PC-3 (cell line): ENCODE data around the gene SH2B3. TPM values are rescaled to one million over a fixed set of nuclear protein-coding genes. Genes with fewer than 3 reads are reported as not detected.

Experiments
- ATAC-seq: fragments of 200-7000 bp; cut with Tn5 transposase; 2 replicates; pipeline ENCODE4 v1.9.1; 2020; ENCODE audit warnings: mild to moderate bottlenecking, moderate library complexity
- BruUV-seq: library from RNA; stranded (reverse); fragments of 400-500 nt; replicated peaks from 2 replicates; lab custom pipeline; 2021; lab: Mats Ljungman, UMichigan
- CTCF ChIA-PET: fragments of 300-600 bp; sonication (Branson Sonifier 250); formaldehyde crosslinking; loops from one replicate; lab custom pipeline; 2022; ENCODE audit warnings: antibody characterized with exemption; lab: Charles Lee
- POLR2A ChIA-PET: fragments of 300-600 bp; sonication (Branson Sonifier 250); formaldehyde crosslinking; loops from one replicate; lab custom pipeline; 2022; ENCODE audit warnings: antibody characterized with exemption; ENCODE audit not compliant: unreplicated experiment; lab: Charles Lee
- DNase-seq: peaks from one replicate; pipeline ENCODE4 v3.0.0-alpha.2; 2015
- H2AFZ ChIP-seq: fragments of 300-600 bp; sonication (generic); 2 replicates; pipeline ENCODE4 v1.6.0; 2016; ENCODE audit warnings: antibody characterized with exemption, low read length
- H3F3A ChIP-seq: fragments of 300-600 bp; sonication (generic); one replicate; pipeline ENCODE4 v1.6.0; 2017; ENCODE audit warnings: antibody characterized with exemption, low read length, control low read depth, mild to moderate bottlenecking; ENCODE audit not compliant: unreplicated experiment
- H3K27ac ChIP-seq: fragments of 300-600 bp; sonication (generic); 2 replicates; pipeline ENCODE4 v1.5.1; 2016; ENCODE audit warnings: mild to moderate bottlenecking, low read length
- H3K27me3 ChIP-seq: fragments of 300-600 bp; sonication (generic); 2 replicates; pipeline ENCODE4 v1.6.1; 2016; ENCODE audit warnings: low read length, mixed read lengths
- H3K36me3 ChIP-seq: fragments of 300-600 bp; sonication (generic); 2 replicates; pipeline ENCODE4 v1.6.1; 2016; ENCODE audit warnings: low read depth, mixed run types, low read length, mixed read lengths
- H3K4me1 ChIP-seq: fragments of 300-600 bp; sonication (generic); 2 replicates; pipeline ENCODE4 v1.5.1; 2016; ENCODE audit warnings: low read length; ENCODE audit not compliant: insufficient read depth
- H3K4me2 ChIP-seq: fragments of 300-600 bp; sonication (generic); 2 replicates; pipeline ENCODE4 v1.6.0; 2016; ENCODE audit warnings: low read length
- H3K4me3 ChIP-seq: fragments of 300-600 bp; sonication (generic); 2 replicates; pipeline ENCODE4 v1.5.1; 2016; ENCODE audit warnings: mild to moderate bottlenecking, low read length, mixed read lengths
- H3K79me2 ChIP-seq: fragments of 300-600 bp; sonication (generic); 2 replicates; pipeline ENCODE4 v1.6.1; 2017; ENCODE audit warnings: low read length, mixed read lengths
- H3K9ac ChIP-seq: fragments of 300-600 bp; sonication (generic); 2 replicates; pipeline ENCODE4 v1.6.0; 2016; ENCODE audit warnings: mild to moderate bottlenecking, low read length
- H3K9me2 ChIP-seq: fragments of 300-600 bp; sonication (generic); replicated peaks from 2 replicates; pipeline ENCODE4 v1.6.1; 2016; ENCODE audit warnings: mixed run types, low read length, mixed read lengths
- H3K9me3 ChIP-seq: fragments of 300-600 bp; sonication (generic); 2 replicates; pipeline ENCODE4 v1.6.1; 2016; ENCODE audit warnings: low read length, mixed read lengths
- H4K20me1 ChIP-seq: fragments of 300-600 bp; sonication (generic); 2 replicates; pipeline ENCODE4 v1.6.1; 2016; ENCODE audit warnings: low read length, mixed read lengths
- CTCF ChIP-seq: fragments of 300-600 bp; sonication (generic); conservative IDR thresholded peaks from 2 replicates; pipeline ENCODE4 v1.5.1; 2017; ENCODE audit warnings: antibody characterized with exemption, low read depth, mild to moderate bottlenecking, low read length
- EZH2 ChIP-seq: fragments of 300-600 bp; sonication (generic); IDR thresholded peaks from one replicate; pipeline ENCODE4 v1.6.1; 2017; ENCODE audit warnings: antibody characterized with exemption, mild to moderate bottlenecking, low read length; ENCODE audit not compliant: unreplicated experiment
- EZH2phosphoT487 ChIP-seq: fragments of 300-600 bp; sonication (generic); IDR thresholded peaks from 2 replicates; pipeline ENCODE4 v1.6.1; 2018; ENCODE audit warnings: mild to moderate bottlenecking, antibody characterized with exemption, low read length, borderline replicate concordance
- intact Hi-C: fragments of 100-400 bp; cut with micrococcal nuclease; formaldehyde crosslinking; loops from 2 replicates; pipeline ENCODE4 v1.9.0; 2023
- total RNA-seq: library from RNA; depleted of rRNA; stranded (reverse); fragments of >200 nt; gene quantifications from 2 replicates; pipeline ENCODE4 v1.2.3, GENCODE V29; 2014

Gene SH2B3
- total RNA-seq, 1 experiment from 2014 or later, result 12.9 TPM

- Histone ChIP-seq H3K4me2 (no peak overlapping the region), H3K36me3 (no peaks in the 10 kb centered on the region), H3K9me2 (no peaks in the 10 kb centered on the region), H3F3A (no peaks in the 10 kb centered on the region), H3K4me1 (peaks cover 10% of the 10 kb centered on the region; the same call in 1 of the 2 replicates), H3K9ac (no peak overlapping the region), H3K4me3 (no peak overlapping the region), H3K27me3 (no peaks in the 10 kb centered on the region), H3K27ac (no peak overlapping the region), H3K79me2 (peaks cover 40% of the 10 kb centered on the region), H2AFZ (no peak overlapping the region), H4K20me1 (no peaks in the 10 kb centered on the region), H3K9me3 (no peaks in the 10 kb centered on the region)
- ChIA-PET CTCF (no interaction called here), POLR2A (no interaction called here)
- no TSS peak for BruUV-seq
- no peak for TF ChIP-seq CTCF
- no peak for TF ChIP-seq EZH2phosphoT487
- TF ChIP-seq EZH2, result no peak
- DNase-seq, result no peak
- intact Hi-C loops, result no loop called here
- ATAC-seq, result no peak
These were observed 2.4 kb downstream of the SH2B3 start for GRCh38 chr12:111408116-111408440.

GRCh38 chr12:111408686-111409402 is 3.1 kb downstream of the SH2B3 start:
- no peaks in the 10 kb centered on the region for H3K9me2 ChIP-seq
- intact Hi-C loops, result no loop called here
- H3K79me2 ChIP-seq, result peaks cover 41% of the 10 kb centered on the region
- no peaks in the 10 kb centered on the region for H3K36me3 ChIP-seq
- H3K4me3 ChIP-seq, result no peak overlapping the region
- H3K9ac ChIP-seq, result no peak overlapping the region
- BruUV-seq, result no TSS peak
- no peaks in the 10 kb centered on the region for H3K9me3 ChIP-seq
- ChIA-PET CTCF (no interaction called here), POLR2A (interaction anchor here (0.5 kb wide), 1 partner anchor 1674 kb away, joined by 4 read pairs; no protein-coding TSS in a partner anchor)
- H3K4me1 ChIP-seq, result peaks cover 18% of the 10 kb centered on the region
- no peaks in the 10 kb centered on the region for H3F3A ChIP-seq
- TF ChIP-seq CTCF, result no peak
- H3K27me3 ChIP-seq, result no peaks in the 10 kb centered on the region
- no peaks in the 10 kb centered on the region for H4K20me1 ChIP-seq
- no peak overlapping the region for H3K27ac ChIP-seq
- DNase-seq, result no peak
- no peak overlapping the region for H3K4me2 ChIP-seq
- no peak overlapping the region for H2AFZ ChIP-seq
- no peak for ATAC-seq

- Histone ChIP-seq H3K9ac (no peak overlapping the region), H3K36me3 (no peaks in the 10 kb centered on the region), H3K9me2 (no peaks in the 10 kb centered on the region), H3K79me2 (peaks cover 46% of the 10 kb centered on the region), H3K4me3 (no peak overlapping the region), H3K27me3 (no peaks in the 10 kb centered on the region), H2AFZ (no peak overlapping the region), H3F3A (no peaks in the 10 kb centered on the region), H4K20me1 (no peaks in the 10 kb centered on the region), H3K27ac (no peak overlapping the region), H3K9me3 (no peaks in the 10 kb centered on the region), H3K4me1 (peaks cover 21% of the 10 kb centered on the region), H3K4me2 (no peak overlapping the region)
- ATAC-seq (no peak), DNase-seq (no peak)
- TF ChIP-seq EZH2, result no peak
- no peak for TF ChIP-seq EZH2phosphoT487
- TF ChIP-seq CTCF, result no peak
- no TSS peak for BruUV-seq
- ChIA-PET POLR2A (no interaction called here), CTCF (no interaction called here)
- intact Hi-C loops, result no loop called here
These were observed 3.7 kb downstream of the SH2B3 start for GRCh38 chr12:111409403-111409779.
